ENCODE results near the gene ZCCHC17. TPM values are rescaled to one million over a fixed set of nuclear protein-coding genes. Genes with fewer than 3 reads are reported as not detected.

The ZCCHC17 gene
- polyA plus RNA-seq, 12 donors, result 21.0 to 49.2 (median 28.9) TPM; not detected in 1

- no peak for DNase-seq
Measured at GRCh38 chr1:31389616-31390015, 92.8 kb downstream of the ZCCHC17 start.

DNA sequence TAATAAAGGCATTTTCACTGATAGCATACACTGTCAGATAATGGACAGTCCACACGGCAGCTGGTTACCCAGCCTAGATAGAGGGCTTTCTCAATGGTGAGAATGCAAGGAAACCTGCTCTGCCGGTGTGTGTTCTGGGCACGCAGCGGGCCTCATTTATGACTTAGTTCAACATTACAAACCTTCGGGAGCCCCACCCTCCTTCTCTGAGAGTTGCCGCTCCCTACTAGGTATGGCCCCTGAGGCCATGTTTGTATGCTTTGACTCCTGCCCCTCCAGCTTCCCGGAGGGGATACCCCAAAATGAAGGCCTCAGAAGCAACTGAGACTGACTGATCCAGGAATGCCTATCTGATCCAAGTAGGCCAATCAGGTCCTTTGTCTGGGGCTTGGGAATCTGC is 93.2 kb downstream of the ZCCHC17 start:
- no peak for DNase-seq

- DNase-seq, result no peak
Measured at GRCh38 chr1:31393463-31393862, 96.6 kb downstream of the ZCCHC17 start.

DNA sequence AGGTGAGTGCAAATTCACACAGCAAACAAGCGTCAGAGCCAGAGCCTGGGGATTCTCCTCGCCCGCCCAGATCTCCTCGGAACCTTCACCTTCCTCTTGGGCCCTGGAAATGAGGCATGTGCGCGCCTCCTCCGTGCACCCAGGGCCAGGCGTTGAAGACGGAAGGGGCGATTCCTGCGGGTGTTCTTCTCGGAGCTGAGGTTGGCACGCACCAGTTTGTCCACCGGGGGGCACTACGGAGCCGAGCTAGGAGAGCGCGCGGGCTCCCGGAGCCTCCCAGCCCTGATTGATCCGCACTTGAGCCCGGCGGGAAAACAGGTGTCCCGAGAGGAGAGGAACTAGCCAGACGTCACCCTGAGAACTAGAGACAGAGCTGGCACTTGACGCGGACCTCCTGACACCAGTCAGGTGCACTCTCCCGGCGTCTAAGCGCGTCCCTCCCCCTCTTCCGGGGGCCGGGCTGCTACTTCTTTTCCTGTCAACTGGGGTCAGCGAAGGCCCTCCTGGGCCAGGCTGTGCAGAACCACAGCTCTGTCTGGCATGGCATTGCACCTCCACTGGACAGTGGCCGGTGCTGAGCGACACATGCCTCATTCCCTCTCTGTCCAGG is 97.9 kb downstream of the ZCCHC17 start:
- peak; percentile 76 for DNase-seq

GRCh38 chr1:31396633-31397351 is 100.0 kb downstream of the ZCCHC17 start:
- DNase-seq, result no peak

GRCh38 chr1:31397360-31398095 is 100.7 kb downstream of the ZCCHC17 start:
- DNase-seq, result no peak

- DNase-seq, result no peak
Measured at GRCh38 chr1:31398246-31398645, 101.4 kb downstream of the ZCCHC17 start.

DNA sequence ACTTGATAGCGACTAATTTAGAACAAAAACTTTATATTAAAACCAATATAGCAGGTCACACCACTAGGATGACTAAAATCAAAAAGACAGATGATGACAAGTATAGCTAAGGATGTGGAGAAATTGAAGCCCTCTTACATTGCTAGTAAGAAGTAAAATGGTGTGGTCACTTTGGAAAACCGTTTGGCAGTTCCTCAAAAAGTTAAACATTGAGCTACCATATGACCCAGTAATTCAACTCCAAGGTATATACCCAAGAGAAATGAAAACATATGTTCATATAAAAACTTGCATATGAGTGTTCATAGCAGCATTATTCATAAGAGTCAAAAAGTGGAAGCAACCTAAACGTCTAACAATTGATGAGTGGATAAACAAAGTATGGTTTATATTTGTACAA is 103.1 kb downstream of the ZCCHC17 start:
- DNase-seq, result no peak

DNA sequence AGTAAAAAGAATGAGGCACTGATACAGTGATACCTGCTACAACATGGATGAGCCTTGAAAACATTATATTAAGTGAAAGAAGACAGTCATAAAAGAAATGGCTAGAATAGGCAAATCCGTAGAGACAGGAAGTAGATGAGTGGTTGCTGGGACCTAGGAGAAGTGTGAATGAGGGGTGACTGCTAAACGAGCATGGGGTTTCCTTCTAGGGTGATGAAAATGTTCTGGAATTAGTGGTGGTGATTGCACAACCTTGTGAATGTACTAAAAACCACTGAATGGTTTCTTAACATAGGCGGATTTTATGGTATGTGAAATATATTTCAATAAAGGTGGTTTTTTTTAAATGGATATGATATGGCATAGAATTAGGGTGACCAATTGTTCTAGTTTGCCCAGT is 103.6 kb downstream of the ZCCHC17 start:
- DNase-seq, result no peak

- no peak for DNase-seq
Measured at GRCh38 chr1:31401241-31401640, 104.4 kb downstream of the ZCCHC17 start.

DNA sequence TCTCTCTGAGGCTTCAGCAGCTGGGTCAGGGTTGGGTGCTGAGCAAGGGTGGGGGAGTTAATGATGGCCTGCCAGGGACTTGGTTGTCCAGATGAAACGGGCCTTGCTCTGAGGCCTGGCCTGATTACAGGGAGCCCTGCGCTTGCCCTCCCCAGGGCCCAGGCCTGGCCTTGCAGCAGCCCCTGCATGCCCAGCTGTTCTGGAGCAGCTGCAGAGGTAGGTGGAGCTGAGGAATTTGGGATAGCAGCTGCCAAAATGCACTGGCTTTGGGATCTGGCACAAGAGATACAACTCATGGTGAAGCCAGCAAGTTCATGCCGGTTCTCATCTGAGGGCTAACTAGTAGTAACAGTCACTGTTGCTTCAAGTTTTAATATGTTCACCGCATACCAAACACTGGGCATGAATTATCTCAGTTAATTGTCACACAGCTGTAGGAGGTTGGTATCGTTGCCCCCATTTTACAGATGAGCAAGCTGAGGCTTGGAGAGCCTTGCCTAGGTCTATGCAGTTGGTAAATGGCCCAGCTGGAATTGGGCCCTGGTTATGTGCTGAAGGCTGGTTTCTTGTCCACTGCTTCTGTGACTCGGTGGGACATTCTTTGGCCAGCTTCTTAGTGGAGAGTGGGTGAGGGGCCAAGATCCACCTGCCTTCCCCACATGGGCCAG is 108.9 kb downstream of the ZCCHC17 start:
- DNase-seq, result peak; percentile 44

DNA sequence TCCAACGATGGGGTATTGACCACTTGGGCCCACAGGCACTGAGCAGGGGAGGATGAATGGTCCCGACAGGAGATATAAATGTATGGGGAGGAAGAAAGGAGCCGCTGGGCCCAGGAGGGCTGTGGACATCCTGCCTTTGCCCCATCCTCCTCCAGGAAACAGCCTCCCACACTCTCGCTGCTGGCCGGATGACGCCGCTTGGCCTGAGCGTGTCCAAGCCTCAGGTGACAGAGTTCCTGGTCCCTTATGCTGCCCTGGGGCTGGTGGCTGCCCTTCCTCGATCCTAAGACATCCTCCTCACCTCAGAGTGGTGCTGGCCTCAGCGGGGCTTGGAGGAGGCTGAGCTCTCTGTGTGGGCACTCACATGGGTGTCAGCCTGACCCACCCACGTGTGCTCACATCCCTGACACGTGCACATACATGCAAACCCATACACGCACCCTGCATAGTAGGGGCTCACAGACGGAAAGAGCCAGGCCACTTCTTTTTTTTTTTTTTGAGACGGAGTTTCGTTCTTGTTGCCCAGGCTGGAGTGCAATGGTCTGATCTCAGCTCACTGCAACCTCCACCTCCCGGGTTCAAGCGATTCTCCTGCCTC is 110.3 kb downstream of the ZCCHC17 start:
- DNase-seq, result no peak

GRCh38 chr1:31408788-31409318 is 112.0 kb downstream of the ZCCHC17 start:
- no peak for DNase-seq

GRCh38 chr1:31409946-31410858 is 113.4 kb downstream of the ZCCHC17 start:
- DNase-seq, result no peak

GRCh38 chr1:31410871-31411270 is 114.0 kb downstream of the ZCCHC17 start:
- DNase-seq, result no peak

- DNase-seq, result no peak
Measured at GRCh38 chr1:31412205-31412604, 115.4 kb downstream of the ZCCHC17 start.

- DNase-seq, result no peak
Measured at GRCh38 chr1:31412732-31413404, 116.0 kb downstream of the ZCCHC17 start, which contains the start of gene SERINC2. Gene SERINC2 (plus strand): TSS chr1:31413213. CDS start chr1:31413266, 53 bp downstream.

DNA sequence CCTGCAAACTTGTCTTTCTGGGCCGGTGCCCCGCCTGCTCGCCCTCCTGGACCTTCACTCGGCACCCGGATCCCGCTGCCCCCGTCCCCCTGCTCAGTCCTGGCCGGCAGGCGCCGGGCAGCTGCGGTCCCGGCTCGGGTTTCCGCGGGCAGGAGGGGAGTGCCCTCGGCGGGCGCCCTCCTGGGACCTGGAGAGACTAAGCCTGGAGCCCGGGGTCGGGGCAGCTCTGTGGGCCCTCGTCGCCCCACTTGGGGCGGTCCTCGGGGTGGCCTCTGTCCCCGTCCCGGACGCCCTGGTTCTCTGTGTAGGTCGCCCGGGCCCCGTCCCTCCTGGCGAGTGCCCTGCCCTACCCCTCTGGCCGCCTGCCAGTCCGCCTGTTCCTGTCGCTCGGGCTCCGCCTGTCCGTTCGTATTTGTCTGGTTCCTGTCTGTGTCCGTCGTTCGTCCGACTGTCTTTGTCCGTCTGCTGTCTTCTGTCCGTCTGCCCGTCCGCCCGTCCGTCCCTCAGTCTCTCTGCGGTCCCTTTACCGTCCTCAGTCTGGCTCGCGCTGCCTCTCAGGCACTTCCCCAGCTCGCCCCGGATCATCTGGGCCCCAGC is 116.7 kb downstream of the ZCCHC17 start:
- DNase-seq, result peak; percentile 65

Data from muscle of arm (tissue), 12 donors.